GM12864 (cell line): ENCODE results near the gene FAM83F.

Source experiments
- DNase-seq: peaks from one replicate; pipeline ENCODE4 v3.0.0-alpha.2; 2011; ENCODE audit warnings: low read depth
- H3K4me3 ChIP-seq: 2 replicates; pipeline ENCODE4 v1.5.1; 2011; ENCODE audit warnings: mild to moderate bottlenecking, low read depth, low read length, control low read depth
- CTCF ChIP-seq: IDR thresholded peaks from 2 replicates; pipeline ENCODE4 v1.5.1; 2011; ENCODE audit warnings: low read depth, mild to moderate bottlenecking, moderate library complexity, low read length, control low read depth, inconsistent platforms; ENCODE audit errors: missing control alignments

The FAM83F gene

DNA sequence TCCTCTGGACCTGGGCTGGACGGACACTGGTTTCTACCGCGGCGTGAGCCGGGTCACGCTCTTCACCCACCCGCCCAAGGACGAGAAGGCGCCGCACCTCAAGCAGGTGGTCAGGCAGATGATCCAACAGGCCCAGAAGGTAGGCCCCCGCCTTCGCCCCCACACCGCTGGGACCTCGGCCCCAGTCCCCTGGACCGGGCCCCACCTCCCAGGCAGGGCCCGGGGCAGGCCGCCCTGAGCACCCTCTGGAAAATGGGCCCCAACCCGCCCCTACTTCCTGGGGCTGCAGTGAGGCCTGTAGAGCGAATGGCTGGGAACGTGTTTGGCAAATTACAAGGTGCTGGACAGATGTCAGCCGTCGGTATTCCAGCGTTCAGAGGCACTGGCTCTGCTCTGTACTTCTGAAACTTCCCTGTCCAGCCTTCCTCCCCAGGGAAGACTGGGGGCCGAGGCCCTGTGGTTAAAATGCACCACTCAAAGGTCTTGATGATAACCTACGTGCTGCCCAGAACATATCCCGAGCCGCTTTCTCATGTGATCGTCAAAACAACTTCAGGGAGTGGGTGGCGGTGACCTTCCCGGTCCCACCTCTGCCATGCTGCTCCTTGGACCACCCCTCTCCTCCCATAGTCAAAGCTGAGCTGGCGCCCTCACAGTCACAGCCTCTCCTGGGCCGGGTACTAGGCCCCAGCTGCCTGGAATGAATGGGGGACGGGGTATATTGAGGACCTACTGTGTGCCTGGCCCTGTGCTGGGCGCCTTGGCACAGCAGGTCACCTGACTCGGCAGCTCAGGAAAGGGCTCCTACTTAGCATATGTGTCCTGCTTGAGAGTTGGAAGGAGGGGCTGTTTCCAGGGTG is 869 bp downstream of the FAM83F start:
- H3K4me3 ChIP-seq = no peak overlapping the region
- TF ChIP-seq CTCF = no peak
- no peak for DNase-seq

DNA sequence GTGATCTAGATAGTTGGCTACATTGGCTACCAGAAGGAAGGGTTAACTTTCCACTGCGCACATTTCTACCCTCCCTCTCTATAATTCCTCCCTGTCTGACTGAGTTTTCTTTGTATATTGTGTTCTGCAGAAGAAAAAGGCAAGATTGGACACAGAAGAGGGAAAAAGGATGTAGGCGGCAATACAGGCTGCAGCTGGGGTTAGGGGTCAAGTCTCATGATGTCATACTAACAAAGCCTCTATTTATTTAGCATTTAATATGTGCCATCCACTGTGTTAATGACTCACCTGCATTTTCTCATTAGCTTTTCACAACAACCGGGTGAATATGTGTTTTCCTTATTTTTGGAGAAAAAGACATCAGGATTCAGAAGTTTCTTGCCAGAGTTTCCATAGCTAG is 2.0 kb downstream of the FAM83F start:
- H3K4me3 ChIP-seq = no peak overlapping the region
- DNase-seq = no peak
- no peak for TF ChIP-seq CTCF

DNA sequence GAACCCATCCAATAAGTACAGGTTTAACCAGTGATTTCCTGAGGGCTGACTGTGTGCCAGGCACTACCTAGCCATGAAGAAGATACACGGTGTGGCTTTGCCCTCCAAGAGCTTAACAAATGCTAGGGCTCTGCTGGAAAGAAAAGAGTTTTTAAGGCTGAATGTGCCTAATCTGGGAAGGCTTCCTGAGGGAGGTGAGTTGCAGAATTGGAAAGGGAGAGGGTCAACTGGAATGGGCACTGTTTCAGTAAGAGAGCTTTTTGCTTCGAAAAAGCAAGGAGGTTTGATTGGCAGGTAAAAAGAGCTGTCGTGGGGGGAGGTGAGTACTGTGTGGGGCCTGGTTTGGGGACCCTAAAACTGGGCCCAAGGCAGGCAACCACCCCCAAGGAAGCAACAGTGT is 2.7 kb downstream of the FAM83F start:
- no peak overlapping the region for H3K4me3 ChIP-seq
- TF ChIP-seq CTCF = no peak
- DNase-seq = no peak

DNA sequence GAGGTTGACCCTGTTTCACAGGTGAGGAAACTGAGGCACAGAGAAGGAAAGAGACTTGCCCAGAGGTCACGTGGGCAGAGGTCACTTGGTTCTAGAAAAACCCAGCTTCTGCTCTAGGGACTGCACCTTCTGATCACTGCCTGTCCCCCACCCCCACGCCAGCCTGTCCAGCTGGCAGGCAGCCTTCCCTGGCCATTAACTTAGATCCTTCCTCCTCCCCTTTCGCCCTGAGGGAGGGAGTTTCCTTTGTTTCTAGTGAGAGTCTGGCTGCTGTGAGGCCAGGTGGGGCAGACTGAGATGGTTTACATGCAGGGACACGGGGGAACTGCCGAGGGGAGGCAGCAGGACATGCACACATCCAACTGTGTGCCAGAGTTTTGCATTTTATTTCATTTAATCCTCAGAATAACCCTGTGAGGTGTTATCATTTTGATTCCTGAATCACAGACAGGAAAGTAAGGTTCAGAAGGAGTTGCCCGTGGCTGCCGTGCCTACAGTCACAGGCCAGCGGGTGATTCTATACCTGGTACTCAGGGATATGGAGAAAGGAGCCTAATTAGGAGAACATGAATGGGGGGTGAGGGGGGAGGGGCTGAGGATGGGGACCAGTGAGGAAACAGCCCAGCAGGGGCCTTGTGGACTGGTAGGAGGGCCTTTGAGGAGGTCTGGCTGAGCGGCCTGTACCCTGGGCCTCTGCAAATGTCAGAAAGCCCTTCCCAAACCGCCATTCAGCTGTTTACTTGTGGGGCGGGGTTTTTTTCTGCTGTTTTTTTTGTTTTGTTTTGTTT is 3.4 kb downstream of the FAM83F start:
- no peak overlapping the region for H3K4me3 ChIP-seq
- no peak for TF ChIP-seq CTCF
- no peak for DNase-seq

- no peak overlapping the region for H3K4me3 ChIP-seq
Observed at GRCh38 chr22:39999144-39999757, 4.5 kb downstream of the FAM83F start.

DNA sequence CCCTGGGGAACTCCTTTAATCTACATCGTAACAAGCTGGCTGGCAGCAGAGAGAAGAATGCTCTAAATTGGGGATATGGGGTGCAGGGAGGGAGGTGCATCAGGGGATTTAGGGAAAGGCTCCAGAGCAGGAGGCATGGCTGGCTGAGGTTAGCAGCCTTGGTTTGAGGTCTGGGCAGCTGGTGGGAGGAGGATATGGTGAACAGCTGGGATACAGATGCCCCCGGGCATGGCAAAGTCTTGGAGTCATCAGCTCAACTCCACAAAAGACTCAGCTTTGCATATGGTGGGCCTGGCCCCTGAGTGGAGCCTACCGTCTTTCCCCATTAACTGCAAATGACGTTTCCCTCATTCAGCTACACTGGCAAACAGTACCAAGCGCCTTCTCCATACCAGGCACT is 5.4 kb downstream of the FAM83F start:
- no peak for TF ChIP-seq CTCF
- no peak for DNase-seq
- no peak overlapping the region for H3K4me3 ChIP-seq

More at GRCh38 chr22:39999144-39999757, 4.5 kb downstream of the FAM83F start:
- DNase-seq = no peak
- TF ChIP-seq CTCF = peak; percentile 17
